Lower leg skin (tissue), 3 donors: ENCODE data around the gene NFIA.

Experiments
- CTCF ChIP-seq, 3 donors: fragments of 450-650 bp; IDR thresholded peaks; one replicate each; pipeline ENCODE4 v1.5.1; 2016; ENCODE audit warnings: antibody characterized with exemption in 3 of 3, mild to moderate bottlenecking in 3 of 3, moderate library complexity in 2 of 3
- POLR2A ChIP-seq, 2 donors: fragments of 450-650 bp; IDR thresholded peaks; one replicate each; pipeline ENCODE4 v1.6.1; 2016 to 2017; ENCODE audit warnings: antibody characterized with exemption in 2 of 2, mild to moderate bottlenecking in 1 of 2, moderate library complexity in 1 of 2

DNA sequence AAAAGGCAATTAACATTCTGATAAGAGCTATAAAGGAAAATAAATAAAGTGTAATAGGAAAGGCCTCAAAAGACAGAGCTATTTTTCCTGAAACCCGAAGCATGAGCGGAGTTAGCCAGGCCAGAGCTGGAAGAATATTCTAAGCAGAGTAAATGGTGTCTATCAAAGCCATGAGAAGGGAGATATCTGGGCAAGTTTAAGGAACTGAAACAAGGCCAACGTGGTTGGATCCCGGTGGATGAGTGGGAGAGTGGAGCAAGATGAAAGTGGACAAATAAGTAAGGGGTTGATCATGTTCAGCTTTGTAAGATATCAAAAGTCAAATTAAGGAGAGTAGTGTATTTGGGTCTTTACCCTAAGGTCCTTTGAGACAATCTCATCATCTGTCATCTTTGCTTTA, 408.6 kb downstream of the NFIA start:
- TF ChIP-seq POLR2A (IDR thresholded peaks at IDR 0.05) (no peak), CTCF (IDR thresholded peaks at IDR 0.05) (no peak)
